ENCODE measurements around the gene GAS7.

GRCh38 chr17:10149573-10150399 lies 48.6 kb downstream of the GAS7 start:
- TF ChIP-seq CTCF (conservative IDR thresholded peaks at IDR 0.05; ENCODE audit: low read depth in 2 of 2) (no peak), REST (IDR thresholded peaks at IDR 0.05; ENCODE audit: unreplicated experiment) (no peak), POLR2AphosphoS5 (IDR thresholded peaks at IDR 0.05; ENCODE audit: low read depth) (no peak), EZH2phosphoT487 (IDR thresholded peaks at IDR 0.05; ENCODE audit: unreplicated experiment) (no peak), NANOG (IDR thresholded peaks at IDR 0.05; ENCODE audit: borderline replicate concordance) (no peak), EZH2 (IDR thresholded peaks at IDR 0.05; ENCODE audit: low read depth, unreplicated experiment) (no peak), JUNB (IDR thresholded peaks at IDR 0.05; ENCODE audit: unreplicated experiment) (no peak), ZNF331 (CRISPR knock-in tag; IDR thresholded peaks at IDR 0.05; ENCODE audit: low read depth) (no peak), CREB1 (CRISPR knock-in tag; IDR thresholded peaks at IDR 0.05; ENCODE audit: low read depth) (no peak)
